ENCODE results near the gene KCNQ2. TPM values are rescaled to one million over a fixed set of nuclear protein-coding genes. Genes with fewer than 3 reads are reported as not detected.

The KCNQ2 gene
- total and polyA plus RNA-seq, 8 donors = 0.54 to 12.5 (median 1.5) TPM

- TF ChIP-seq CTCF (IDR thresholded peaks at IDR 0.05) = no peak
- ATAC-seq = peak in 3 of 4 donors; percentile 72 to 87 (median 84)
- Histone ChIP-seq H3K4me3 (no peak overlapping the region), H3K36me3 (no peaks in the 10 kb centered on the region), H3K9me3 (no peaks in the 10 kb centered on the region), H3K27ac (no peak overlapping the region), H3K4me1 (no peaks in the 10 kb centered on the region), H3K27me3 (peaks cover 0 to 3% (median 0%) of the 10 kb centered on the region in 4 donors)
- DNase-seq = peak in 5 of 6 donors; percentile 26 to 72 (median 51)
- intact Hi-C loops (cut with DNase I) = no loop called here
- no peak for FAIRE-seq
- WGBS, 2 donors = 26 to 27% methylated on average over 9 to 11 of the region's 11 CpGs
These were observed 30.4 kb downstream of the KCNQ2 start for GRCh38 chr20:63442100-63442493.

GRCh38 chr20:63441136-63442099 lies 31.0 kb downstream of the KCNQ2 start:
- FAIRE-seq = no peak
- no peak for DNase-seq
- no peaks in the 10 kb centered on the region for H3K9me3 ChIP-seq
- H3K4me3 ChIP-seq = no peak overlapping the region
- ATAC-seq = no peak
- intact Hi-C loops (cut with DNase I) = no loop called here
- no peaks in the 10 kb centered on the region for H3K36me3 ChIP-seq
- no peaks in the 10 kb centered on the region for H3K4me1 ChIP-seq
- TF ChIP-seq CTCF (IDR thresholded peaks at IDR 0.05) = no peak
- H3K27ac ChIP-seq = no peak overlapping the region
- WGBS, 2 donors = 49 to 64% methylated on average over 21 to 22 of the region's 22 CpGs
- H3K27me3 ChIP-seq = peaks cover 0 to 3% (median 0%) of the 10 kb centered on the region in 4 donors

- 66 to 76% methylated on average over 23 to 26 of the region's 26 CpGs for WGBS, 2 donors
- DNase-seq = no peak
- intact Hi-C loops (cut with DNase I) = no loop called here
- Histone ChIP-seq H3K4me3 (no peak overlapping the region), H3K27me3 (peaks cover 0 to 3% (median 0%) of the 10 kb centered on the region in 4 donors), H3K27ac (no peak overlapping the region), H3K9me3 (no peaks in the 10 kb centered on the region), H3K4me1 (no peaks in the 10 kb centered on the region), H3K36me3 (no peaks in the 10 kb centered on the region)
- no peak for ATAC-seq
- no peak for FAIRE-seq
- TF ChIP-seq CTCF (IDR thresholded peaks at IDR 0.05) = no peak
These were observed 32.0 kb downstream of the KCNQ2 start for GRCh38 chr20:63440366-63440955.

- no peak for ATAC-seq
- no peak for TF ChIP-seq CTCF (IDR thresholded peaks at IDR 0.05)
- intact Hi-C loops (cut with DNase I) = no loop called here
- 51 to 68% methylated on average over 15 of the region's 15 CpGs for WGBS, 2 donors
- Histone ChIP-seq H3K27ac (no peak overlapping the region), H3K27me3 (peaks cover 0 to 3% (median 0%) of the 10 kb centered on the region in 4 donors), H3K4me1 (no peaks in the 10 kb centered on the region), H3K9me3 (no peaks in the 10 kb centered on the region), H3K4me3 (no peak overlapping the region), H3K36me3 (no peaks in the 10 kb centered on the region)
- no peak for DNase-seq
- FAIRE-seq = no peak
These were observed 32.6 kb downstream of the KCNQ2 start for GRCh38 chr20:63439866-63440265.
